Activated naive CD4-positive, alpha-beta T cell treated with anti-CD3 and anti-CD28 coated beads, Interleukin-2, amount 50 U/mL, for 24 hours (primary cell): ENCODE data around the gene RAMP3.
"Not testable (repeated sequence)": the region's sequence is repeated elsewhere in the genome, so short reads cannot be mapped to it uniquely, and the experiment has no call there.

Source experiments
- H3K27ac Mint-ChIP-seq: one replicate; pipeline ENCODE4 v1.8.0; 2021; ENCODE audit warnings: mild to moderate bottlenecking, mixed read lengths
- H3K27me3 Mint-ChIP-seq: one replicate; pipeline ENCODE4 v1.8.0; 2021; ENCODE audit warnings: mixed read lengths
- H3K36me3 Mint-ChIP-seq: one replicate; pipeline ENCODE4 v1.8.0; 2021; ENCODE audit warnings: mixed read lengths
- H3K4me1 Mint-ChIP-seq: one replicate; pipeline ENCODE4 v1.8.0; 2021; ENCODE audit warnings: mixed read lengths
- H3K4me3 Mint-ChIP-seq: one replicate; pipeline ENCODE4 v1.8.0; 2021; ENCODE audit warnings: mild to moderate bottlenecking, mixed read lengths
- H3K9me3 Mint-ChIP-seq: one replicate; pipeline ENCODE4 v1.8.0; 2021; ENCODE audit warnings: mixed read lengths

The RAMP3 gene

GRCh38 chr7:45147858-45148652 lies 9.5 kb upstream of the RAMP3 start:
- H3K27ac Mint-ChIP-seq, result no peak overlapping the region
- H3K36me3 Mint-ChIP-seq, result no peaks in the 10 kb centered on the region
- peaks cover 2% of the 10 kb centered on the region for H3K27me3 Mint-ChIP-seq
- H3K4me3 Mint-ChIP-seq, result no peak overlapping the region
- no peaks in the 10 kb centered on the region for H3K4me1 Mint-ChIP-seq
- no peaks in the 10 kb centered on the region for H3K9me3 Mint-ChIP-seq

GRCh38 chr7:45148653-45148973 lies 9.0 kb upstream of the RAMP3 start:
- Mint-ChIP-seq H3K36me3 (no peaks in the 10 kb centered on the region), H3K4me3 (no peak overlapping the region), H3K27ac (no peak overlapping the region), H3K9me3 (no peaks in the 10 kb centered on the region), H3K27me3 (peaks cover 2% of the 10 kb centered on the region), H3K4me1 (no peaks in the 10 kb centered on the region)

GRCh38 chr7:45149606-45150005 lies 8.0 kb upstream of the RAMP3 start:
- Mint-ChIP-seq H3K27me3 (peaks cover 2% of the 10 kb centered on the region), H3K27ac (peak overlapping the region; percentile 71), H3K36me3 (no peaks in the 10 kb centered on the region), H3K9me3 (no peaks in the 10 kb centered on the region), H3K4me1 (no peaks in the 10 kb centered on the region), H3K4me3 (no peak overlapping the region)

- Mint-ChIP-seq H3K36me3 (no peaks in the 10 kb centered on the region), H3K4me3 (no peak overlapping the region), H3K27ac (no peak overlapping the region), H3K9me3 (no peaks in the 10 kb centered on the region), H3K27me3 (no peaks in the 10 kb centered on the region), H3K4me1 (no peaks in the 10 kb centered on the region)
These were observed 7.4 kb upstream of the RAMP3 start for GRCh38 chr7:45150199-45150598.

- Mint-ChIP-seq H3K9me3 (no peaks in the 10 kb centered on the region), H3K4me1 (no peaks in the 10 kb centered on the region), H3K27me3 (no peaks in the 10 kb centered on the region), H3K27ac (no peak overlapping the region), H3K4me3 (no peak overlapping the region), H3K36me3 (no peaks in the 10 kb centered on the region)
These were observed 6.4 kb upstream of the RAMP3 start for GRCh38 chr7:45151131-45151684.

- H3K4me1 Mint-ChIP-seq, result peaks cover 3% of the 10 kb centered on the region
- no peaks in the 10 kb centered on the region for H3K36me3 Mint-ChIP-seq
- H3K9me3 Mint-ChIP-seq, result no peaks in the 10 kb centered on the region
- H3K4me3 Mint-ChIP-seq, result no peak overlapping the region
- no peak overlapping the region for H3K27ac Mint-ChIP-seq
- H3K27me3 Mint-ChIP-seq, result peaks cover 3% of the 10 kb centered on the region
These were observed 5.6 kb upstream of the RAMP3 start for GRCh38 chr7:45151967-45152366.

- Mint-ChIP-seq H3K27ac (no peak overlapping the region), H3K36me3 (no peaks in the 10 kb centered on the region), H3K9me3 (no peaks in the 10 kb centered on the region), H3K4me1 (peaks cover 6% of the 10 kb centered on the region), H3K4me3 (no peak overlapping the region), H3K27me3 (peaks cover 6% of the 10 kb centered on the region)
These were observed 4.4 kb upstream of the RAMP3 start for GRCh38 chr7:45153233-45153632.

- not testable (repeated sequence) for H3K4me3 Mint-ChIP-seq, H3K36me3 Mint-ChIP-seq, H3K27ac Mint-ChIP-seq, H3K4me1 Mint-ChIP-seq, H3K9me3 Mint-ChIP-seq
- H3K27me3 Mint-ChIP-seq, result peaks cover 12% of the 10 kb centered on the region
These were observed 3.7 kb upstream of the RAMP3 start for GRCh38 chr7:45153861-45154260.

- Mint-ChIP-seq H3K36me3 (no peaks in the 10 kb centered on the region), H3K4me1 (peaks cover 6% of the 10 kb centered on the region), H3K9me3 (no peaks in the 10 kb centered on the region), H3K4me3 (no peak overlapping the region), H3K27me3 (peaks cover 12% of the 10 kb centered on the region), H3K27ac (no peak overlapping the region)
These were observed 2.2 kb upstream of the RAMP3 start for GRCh38 chr7:45155357-45155900.

- H3K4me3 Mint-ChIP-seq, result no peak overlapping the region
- no peaks in the 10 kb centered on the region for H3K36me3 Mint-ChIP-seq
- H3K27ac Mint-ChIP-seq, result no peak overlapping the region
- no peaks in the 10 kb centered on the region for H3K9me3 Mint-ChIP-seq
- H3K4me1 Mint-ChIP-seq, result peaks cover 6% of the 10 kb centered on the region
- H3K27me3 Mint-ChIP-seq, result peaks cover 12% of the 10 kb centered on the region
These were observed 1.6 kb upstream of the RAMP3 start for GRCh38 chr7:45155941-45156340.

- H3K27me3 Mint-ChIP-seq, result peaks cover 12% of the 10 kb centered on the region
- H3K36me3 Mint-ChIP-seq, result no peaks in the 10 kb centered on the region
- H3K27ac Mint-ChIP-seq, result no peak overlapping the region
- no peaks in the 10 kb centered on the region for H3K9me3 Mint-ChIP-seq
- H3K4me1 Mint-ChIP-seq, result peaks cover 6% of the 10 kb centered on the region
- H3K4me3 Mint-ChIP-seq, result no peak overlapping the region
These were observed 897 bp upstream of the RAMP3 start for GRCh38 chr7:45156516-45157272.

GRCh38 chr7:45157286-45157652 lies 322 bp upstream of the RAMP3 start:
- H3K27me3 Mint-ChIP-seq, result peaks cover 12% of the 10 kb centered on the region
- no peaks in the 10 kb centered on the region for H3K36me3 Mint-ChIP-seq
- H3K4me1 Mint-ChIP-seq, result peaks cover 6% of the 10 kb centered on the region
- no peak overlapping the region for H3K4me3 Mint-ChIP-seq
- no peak overlapping the region for H3K27ac Mint-ChIP-seq
- H3K9me3 Mint-ChIP-seq, result no peaks in the 10 kb centered on the region

- no peak overlapping the region for H3K27ac Mint-ChIP-seq
- H3K36me3 Mint-ChIP-seq, result no peaks in the 10 kb centered on the region
- H3K4me3 Mint-ChIP-seq, result no peak overlapping the region
- H3K4me1 Mint-ChIP-seq, result peaks cover 6% of the 10 kb centered on the region
- H3K27me3 Mint-ChIP-seq, result peaks cover 12% of the 10 kb centered on the region
- no peaks in the 10 kb centered on the region for H3K9me3 Mint-ChIP-seq
These were observed 880 bp downstream of the RAMP3 start for GRCh38 chr7:45158471-45158870.

- Mint-ChIP-seq H3K4me1 (peaks cover 6% of the 10 kb centered on the region), H3K27me3 (peaks cover 12% of the 10 kb centered on the region), H3K9me3 (no peaks in the 10 kb centered on the region), H3K4me3 (no peak overlapping the region), H3K27ac (no peak overlapping the region), H3K36me3 (no peaks in the 10 kb centered on the region)
These were observed 1.7 kb downstream of the RAMP3 start for GRCh38 chr7:45159296-45159695.

- Mint-ChIP-seq H3K4me3 (no peak overlapping the region), H3K27ac (no peak overlapping the region), H3K27me3 (peaks cover 12% of the 10 kb centered on the region), H3K36me3 (no peaks in the 10 kb centered on the region), H3K9me3 (peaks cover 7% of the 10 kb centered on the region), H3K4me1 (peaks cover 6% of the 10 kb centered on the region)
These were observed 2.9 kb downstream of the RAMP3 start for GRCh38 chr7:45160417-45160881.

GRCh38 chr7:45161138-45161537 lies 3.5 kb downstream of the RAMP3 start:
- Mint-ChIP-seq H3K27me3 (peaks cover 12% of the 10 kb centered on the region), H3K27ac (no peak overlapping the region), H3K4me3 (no peak overlapping the region), H3K4me1 (peaks cover 6% of the 10 kb centered on the region), H3K36me3 (no peaks in the 10 kb centered on the region), H3K9me3 (peaks cover 7% of the 10 kb centered on the region)
